WERI-Rb-1 (cell line): ENCODE measurements around the gene SPN.

ENCODE experiments used
- DNase-seq: peaks from one replicate; pipeline ENCODE4 v3.0.0-alpha.2; 2020
- H3K27ac ChIP-seq: fragments of 250-450 bp; sonication (Bioruptor Pico); 2 replicates; pipeline ENCODE4 v1.5.1; 2020; ENCODE audit warnings: mild to moderate bottlenecking, moderate library complexity
- H3K27me3 ChIP-seq: fragments of 250-450 bp; sonication (Bioruptor Pico); 2 replicates; pipeline ENCODE4 v1.5.1; 2021; ENCODE audit warnings: mild to moderate bottlenecking, low read depth, moderate library complexity; ENCODE audit not compliant: insufficient read depth, severe bottlenecking
- H3K36me3 ChIP-seq: fragments of 250-450 bp; sonication (Bioruptor Pico); 2 replicates; pipeline ENCODE4 v1.5.1; 2020; ENCODE audit warnings: mild to moderate bottlenecking, moderate library complexity
- H3K4me3 ChIP-seq: 2 replicates; pipeline ENCODE4 v1.5.1; 2011; ENCODE audit warnings: low read depth, mild to moderate bottlenecking, control low read depth, low read length
- H3K9me3 ChIP-seq: fragments of 250-450 bp; sonication (Bioruptor Pico); 2 replicates; pipeline ENCODE4 v1.5.1; 2021; ENCODE audit warnings: mild to moderate bottlenecking, moderate library complexity; ENCODE audit not compliant: severe bottlenecking
- CTCF ChIP-seq: IDR thresholded peaks from 2 replicates; pipeline ENCODE4 v1.5.1; 2011; ENCODE audit warnings: low read depth, mild to moderate bottlenecking, control low read depth, inconsistent platforms, low read length

Gene SPN

GRCh38 chr16:29698042-29698441 is 35.0 kb downstream of the SPN start:
- no peaks in the 10 kb centered on the region for H3K27me3 ChIP-seq
- DNase-seq = no peak

GRCh38 chr16:29698484-29699323 is 35.7 kb downstream of the SPN start:
- TF ChIP-seq CTCF = no peak
- H3K36me3 ChIP-seq = peaks cover 18% of the 10 kb centered on the region
- peaks cover 6% of the 10 kb centered on the region for H3K9me3 ChIP-seq
- peak overlapping the region; percentile 57 for H3K27ac ChIP-seq
- H3K4me3 ChIP-seq = no peak overlapping the region
- H3K27me3 ChIP-seq = no peaks in the 10 kb centered on the region
- peak; percentile 30 for DNase-seq

More at GRCh38 chr16:29698042-29698441, 35.0 kb downstream of the SPN start:
- no peak overlapping the region for H3K4me3 ChIP-seq
- no peak for TF ChIP-seq CTCF
- peaks cover 18% of the 10 kb centered on the region for H3K36me3 ChIP-seq
- peaks cover 6% of the 10 kb centered on the region for H3K9me3 ChIP-seq
- no peak overlapping the region for H3K27ac ChIP-seq

- H3K4me3 ChIP-seq = no peak overlapping the region
- peaks cover 17% of the 10 kb centered on the region for H3K36me3 ChIP-seq
- DNase-seq = peak; percentile 41
- TF ChIP-seq CTCF = no peak
- peaks cover 6% of the 10 kb centered on the region for H3K9me3 ChIP-seq
- H3K27me3 ChIP-seq = no peaks in the 10 kb centered on the region
- H3K27ac ChIP-seq = peak overlapping the region; percentile 57
These were observed 36.5 kb downstream of the SPN start for GRCh38 chr16:29699324-29700219.

- peaks cover 14% of the 10 kb centered on the region for H3K36me3 ChIP-seq
- no peaks in the 10 kb centered on the region for H3K27me3 ChIP-seq
- peaks cover 6% of the 10 kb centered on the region for H3K9me3 ChIP-seq
- peak; percentile 85 for TF ChIP-seq CTCF
- H3K27ac ChIP-seq = peak overlapping the region; percentile 69
- DNase-seq = peak; percentile 84
- H3K4me3 ChIP-seq = no peak overlapping the region
These were observed 37.4 kb downstream of the SPN start for GRCh38 chr16:29700253-29700987.

- Histone ChIP-seq H3K27me3 (no peaks in the 10 kb centered on the region), H3K4me3 (no peak overlapping the region), H3K9me3 (peaks cover 6% of the 10 kb centered on the region), H3K27ac (peak overlapping the region; percentile 69; the same call in 1 of the 2 replicates), H3K36me3 (peaks cover 10% of the 10 kb centered on the region)
- DNase-seq = peak; percentile 52
- no peak for TF ChIP-seq CTCF
These were observed 38.1 kb downstream of the SPN start for GRCh38 chr16:29701214-29701555.
